ENCODE data around the gene RNASEH2A. TPM values are rescaled to one million over a fixed set of nuclear protein-coding genes. Genes with fewer than 3 reads are reported as not detected.

Gene RNASEH2A
- total RNA-seq, 2 experiments from 2014 or later, result 40.3 to 44.1 TPM

- no peak for ATAC-seq
- Mint-ChIP-seq H3K9me3 (no peaks in the 10 kb centered on the region), H3K4me3 (peak overlapping the region; percentile 90), H3K36me3 (ENCODE audit: low read depth) (peaks cover 16% of the 10 kb centered on the region), H3K27me3 (peaks cover 2% of the 10 kb centered on the region), H3K4me1 (ENCODE audit: low read depth) (peaks cover 31% of the 10 kb centered on the region), H3K27ac (no peak overlapping the region)
- DNase-seq, result no peak
- CTCF ChIA-PET, result interaction anchor here (0.7 to 14.2 kb wide), 5 partner anchors 20 to 48 kb away, joined by 4 to 480 read pairs (median 61); no protein-coding TSS in a partner anchor
- POLR2A ChIA-PET, result interaction anchor here (0.7 to 2.9 kb wide), 6 partner anchors 9 to 140 kb away, joined by 3 to 10 read pairs (median 5); partner anchors contain the start of genes DHPS, FBXW9 and JUNB
- intact Hi-C loops (cut with micrococcal nuclease), result no loop called here
- TF ChIP-seq, protein P1, sequence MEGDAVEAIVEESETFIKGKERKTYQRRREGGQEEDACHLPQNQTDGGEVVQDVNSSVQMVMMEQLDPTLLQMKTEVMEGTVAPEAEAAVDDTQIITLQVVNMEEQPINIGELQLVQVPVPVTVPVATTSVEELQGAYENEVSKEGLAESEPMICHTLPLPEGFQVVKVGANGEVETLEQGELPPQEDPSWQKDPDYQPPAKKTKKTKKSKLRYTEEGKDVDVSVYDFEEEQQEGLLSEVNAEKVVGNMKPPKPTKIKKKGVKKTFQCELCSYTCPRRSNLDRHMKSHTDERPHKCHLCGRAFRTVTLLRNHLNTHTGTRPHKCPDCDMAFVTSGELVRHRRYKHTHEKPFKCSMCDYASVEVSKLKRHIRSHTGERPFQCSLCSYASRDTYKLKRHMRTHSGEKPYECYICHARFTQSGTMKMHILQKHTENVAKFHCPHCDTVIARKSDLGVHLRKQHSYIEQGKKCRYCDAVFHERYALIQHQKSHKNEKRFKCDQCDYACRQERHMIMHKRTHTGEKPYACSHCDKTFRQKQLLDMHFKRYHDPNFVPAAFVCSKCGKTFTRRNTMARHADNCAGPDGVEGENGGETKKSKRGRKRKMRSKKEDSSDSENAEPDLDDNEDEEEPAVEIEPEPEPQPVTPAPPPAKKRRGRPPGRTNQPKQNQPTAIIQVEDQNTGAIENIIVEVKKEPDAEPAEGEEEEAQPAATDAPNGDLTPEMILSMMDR (IDR thresholded peaks at IDR 0.05), result no peak
These were observed 6.5 kb upstream of the RNASEH2A start for GRCh38 chr19:12799742-12800465.

DNA sequence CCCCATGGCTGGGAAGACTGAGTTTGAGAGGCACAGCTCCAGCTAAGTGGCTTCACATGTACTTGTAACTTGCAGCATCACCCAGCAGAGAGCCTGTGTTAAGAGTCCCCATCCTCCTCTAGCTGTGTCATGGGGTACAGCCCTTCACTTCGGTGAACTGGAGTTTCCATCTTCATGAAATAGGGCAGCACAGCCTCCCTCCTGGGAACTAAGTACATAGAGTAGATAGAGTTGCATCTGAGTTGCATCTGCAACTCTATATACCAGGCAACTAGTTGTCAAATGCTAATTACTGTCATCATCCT is 6.0 kb upstream of the RNASEH2A start:
- Mint-ChIP-seq H3K27me3 (peaks cover 2% of the 10 kb centered on the region), H3K27ac (peak overlapping the region; percentile 81), H3K4me1 (ENCODE audit: low read depth) (peaks cover 30% of the 10 kb centered on the region), H3K9me3 (no peaks in the 10 kb centered on the region), H3K36me3 (ENCODE audit: low read depth) (peaks cover 16% of the 10 kb centered on the region), H3K4me3 (peak overlapping the region; percentile 90)
- CTCF ChIA-PET, result interaction anchor here (6.7 to 14.2 kb wide), 4 partner anchors 20 to 48 kb away, joined by 49 to 480 read pairs (median 194); no protein-coding TSS in a partner anchor
- intact Hi-C loops (cut with micrococcal nuclease), result no loop called here
- no peak for DNase-seq
- TF ChIP-seq, protein P1 (IDR thresholded peaks at IDR 0.05), result no peak
- POLR2A ChIA-PET, result interaction anchor here (0.6 to 2.9 kb wide), 7 partner anchors 9 to 119 kb away, joined by 3 to 10 read pairs (median 6); partner anchors contain the start of genes DHPS, FBXW9, JUNB and TRIR
- no peak for ATAC-seq

GRCh38 chr19:12800923-12801465 is 5.4 kb upstream of the RNASEH2A start:
- H3K36me3 Mint-ChIP-seq (ENCODE audit: low read depth), result peaks cover 16% of the 10 kb centered on the region
- H3K4me3 Mint-ChIP-seq, result peak overlapping the region; percentile 90
- H3K4me1 Mint-ChIP-seq (ENCODE audit: low read depth), result peaks cover 28% of the 10 kb centered on the region
- peaks cover 2% of the 10 kb centered on the region for H3K27me3 Mint-ChIP-seq
- intact Hi-C loops (cut with micrococcal nuclease), result no loop called here
- TF ChIP-seq, protein P1 (IDR thresholded peaks at IDR 0.05), result no peak
- no peaks in the 10 kb centered on the region for H3K9me3 Mint-ChIP-seq
- peak overlapping the region; percentile 81 for H3K27ac Mint-ChIP-seq
- peak; percentile 43 for DNase-seq
- POLR2A ChIA-PET, result interaction anchor here (0.6 to 2.9 kb wide), 9 partner anchors 10 to 120 kb away, joined by 3 to 10 read pairs (median 6); partner anchors contain the start of genes DHPS, FBXW9, JUNB and TRIR
- CTCF ChIA-PET, result interaction anchor here (6.7 to 14.2 kb wide), 4 partner anchors 21 to 47 kb away, joined by 49 to 480 read pairs (median 194); no protein-coding TSS in a partner anchor
- peak; percentile 21 for ATAC-seq

DNA sequence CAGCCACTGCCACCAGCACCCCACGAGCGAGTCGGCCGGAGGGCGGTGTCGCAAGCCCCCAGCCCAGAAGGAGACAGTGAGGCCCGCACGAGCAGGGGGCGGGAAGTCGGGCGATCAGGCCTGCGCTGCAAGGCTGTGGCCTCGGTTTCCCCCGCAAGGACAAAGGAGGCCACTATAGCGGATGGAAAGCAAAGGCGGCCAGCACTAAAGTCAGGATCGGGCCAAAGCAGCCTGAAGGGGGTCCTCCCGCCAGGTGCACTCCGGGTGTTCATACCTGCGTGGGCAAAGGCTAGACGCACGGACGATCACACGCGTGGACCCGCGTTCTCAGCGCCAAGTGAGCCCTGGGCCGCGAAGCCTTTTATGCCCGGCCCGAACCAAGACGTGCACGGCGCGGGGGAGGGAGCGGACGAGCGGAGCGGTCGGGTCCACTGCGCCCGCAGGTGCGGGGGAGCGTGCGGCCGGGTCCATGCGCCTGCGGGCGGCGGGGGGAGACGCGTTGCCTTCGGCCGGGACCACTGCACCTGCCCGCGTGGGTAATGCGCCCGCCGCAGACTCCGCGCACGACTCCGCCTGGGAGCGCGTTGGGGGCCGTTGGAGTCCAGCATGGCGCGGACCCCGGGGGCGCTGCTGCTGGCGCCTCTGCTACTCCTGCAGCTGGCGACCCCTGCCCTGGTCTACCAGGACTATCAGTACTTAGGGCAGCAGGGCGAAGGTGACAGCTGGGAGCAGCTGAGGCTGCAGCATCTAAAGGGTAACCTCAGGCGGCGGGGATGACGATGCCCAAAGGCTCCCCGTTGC is 4.7 kb upstream of the RNASEH2A start, which contains the start of the genes PRDX2 and THSD8:
PRDX2 (minus strand) TSS at position 335 of the 801 bp plus-strand sequence. CDS start 539 bp downstream, outside the sequence.
THSD8 (plus strand) TSS at position 604 of the 801 bp plus-strand sequence; CDS start at position 607, 3 bp downstream.
- Mint-ChIP-seq H3K36me3 (ENCODE audit: low read depth) (peaks cover 17% of the 10 kb centered on the region), H3K4me1 (ENCODE audit: low read depth) (peaks cover 24% of the 10 kb centered on the region), H3K4me3 (peak within 1 kb of the TSS; percentile 90), H3K27ac (peak within 1 kb of the TSS; percentile 81), H3K27me3 (peaks cover 2% of the 10 kb centered on the region), H3K9me3 (no peaks in the 10 kb centered on the region)
- intact Hi-C loops (cut with micrococcal nuclease), result no loop called here
- DNase-seq, result peak; percentile 81
- TF ChIP-seq, protein P1 (IDR thresholded peaks at IDR 0.05), result peak; percentile 23
- peak; percentile 74 for ATAC-seq
- ChIA-PET CTCF (interaction anchor here (1.1 to 14.2 kb wide), 8 partner anchors 9 to 125 kb away, joined by 3 to 480 read pairs (median 32); no protein-coding TSS in a partner anchor), POLR2A (interaction anchor here (0.7 to 2.8 kb wide), 11 partner anchors 9 to 106 kb away, joined by 3 to 10 read pairs (median 5); partner anchors contain the start of genes FBXW9, GET3, JUNB and TRIR)

All from activated CD8-positive, alpha-beta T cell treated with anti-CD3 and anti-CD28 coated beads for 36 hours (primary cell).